Natural killer cell (primary cell): ENCODE data around the gene CMTM1. TPM values are rescaled to one million over a fixed set of nuclear protein-coding genes. Genes with fewer than 3 reads are reported as not detected.

Experiments used
- ATAC-seq, 3 donors: fragments of 150-1000 bp in 2 of 3; fragments of 200-7000 bp in 1 of 3; cut with Tn5 transposase; 1 replicate in 1 of 3; 2 replicates in 2 of 3; pipeline ENCODE4 v1.10.0; 2021; ENCODE audit warnings: mild to moderate bottlenecking in 2 of 3, moderate library complexity in 2 of 3
- DNase-seq, 2 donors: peaks; one replicate each; pipeline versions ENCODE4 v3.0.0 to v3.0.0-alpha.2; 2013 to 2021; ENCODE audit warnings: mixed read lengths in 1 of 2
- H3K27ac ChIP-seq: one replicate; pipeline ENCODE4 v1.5.1; 2013; ENCODE audit warnings: mild to moderate bottlenecking, low read length
- H3K27me3 ChIP-seq: one replicate; pipeline ENCODE4 v1.6.1; 2013; ENCODE audit warnings: low read length; ENCODE audit not compliant: control insufficient read depth, insufficient read depth
- H3K36me3 ChIP-seq: one replicate; pipeline ENCODE4 v1.6.1; 2013; ENCODE audit warnings: low read length; ENCODE audit not compliant: control insufficient read depth, insufficient read depth
- H3K4me1 ChIP-seq: one replicate; pipeline ENCODE4 v1.6.1; 2013; ENCODE audit warnings: low read length; ENCODE audit not compliant: control insufficient read depth, insufficient read depth
- H3K4me3 ChIP-seq: one replicate; pipeline ENCODE4 v1.5.1; 2013; ENCODE audit warnings: low read length
- H3K9me3 ChIP-seq: one replicate; pipeline ENCODE4 v1.6.1; 2013; ENCODE audit warnings: low read length; ENCODE audit not compliant: control insufficient read depth, insufficient read depth
- H3K27ac Mint-ChIP-seq, 2 donors: one replicate each; pipeline ENCODE4 v1.8.0; 2022; ENCODE audit warnings: mild to moderate bottlenecking in 2 of 2, mixed read lengths in 2 of 2, moderate library complexity in 1 of 2
- H3K27me3 Mint-ChIP-seq, 2 donors: one replicate each; pipeline ENCODE4 v1.8.0; 2022; ENCODE audit warnings: low read depth in 2 of 2, mixed read lengths in 2 of 2
- H3K36me3 Mint-ChIP-seq: one replicate; pipeline ENCODE4 v1.8.0; 2022; ENCODE audit warnings: mixed read lengths
- H3K4me1 Mint-ChIP-seq, 2 donors: one replicate each; pipeline ENCODE4 v1.8.0; 2022; ENCODE audit warnings: mixed read lengths in 2 of 2
- H3K4me3 Mint-ChIP-seq: one replicate; pipeline ENCODE4 v1.8.0; 2022; ENCODE audit warnings: mild to moderate bottlenecking, moderate library complexity, mixed read lengths
- H3K9me3 Mint-ChIP-seq, 2 donors: one replicate each; pipeline ENCODE4 v1.8.0; 2022; ENCODE audit warnings: mixed read lengths in 2 of 2
- CTCF ChIP-seq: fragments of 200-600 bp; IDR thresholded peaks from one replicate; pipeline ENCODE4 v1.8.0; 2022; ENCODE audit warnings: antibody characterized with exemption
- WGBS: methylation state at CpG from one replicate; pipeline ENCODE4 v1.1.7; 2013; ENCODE audit warnings: missing lambda C conversion rate; ENCODE audit not compliant: insufficient coverage; 5-methylcytosine and 5-hydroxymethylcytosine counted together
- intact Hi-C: fragments of 100-400 bp; cut with micrococcal nuclease; formaldehyde crosslinking; loops from one replicate; pipeline ENCODE4 v1.14.2; 2022
- total RNA-seq, 4 donors: library from RNA; stranded (reverse); fragments of 120-200 nt in 1 of 4; gene quantifications; one replicate each; pipeline versions ENCODE4 v1.2.3 to v1.2.4, GENCODE V29; 2013 to 2022

The CMTM1 gene
- 1 to 10 TPM; 4.4 to 8.5 (median 7.8) TPM for total RNA-seq
- 8.6 TPM for total RNA-seq (2013)

GRCh38 chr16:66566051-66566901 lies at the start of gene CMTM1:
Gene CMTM1, plus strand, starts transcription at chr16:66566439. Its CDS starts 75 bp downstream, at chr16:66566514.
- WGBS: 98% methylated on average over 54 of the region's 54 CpGs
- H3K9me3 Mint-ChIP-seq: no peaks in the 10 kb centered on the region
- peak within 1 kb of the TSS; percentile 66 to 67 for H3K27ac Mint-ChIP-seq
- no peak within 1 kb of the TSS for H3K4me3 ChIP-seq
- TF ChIP-seq CTCF: no peak
- no peak within 1 kb of the TSS for H3K27ac ChIP-seq
- no peaks in the 10 kb centered on the region for H3K27me3 ChIP-seq
- ATAC-seq: no peak
- no peak for DNase-seq
- no peaks in the 10 kb centered on the region for H3K27me3 Mint-ChIP-seq
- H3K36me3 ChIP-seq: peaks cover 39% of the 10 kb centered on the region
- intact Hi-C loops: no loop called here
- H3K9me3 ChIP-seq: no peaks in the 10 kb centered on the region
- H3K36me3 Mint-ChIP-seq: peaks cover 8% of the 10 kb centered on the region
- H3K4me3 Mint-ChIP-seq: no peak within 1 kb of the TSS
- H3K4me1 ChIP-seq: peaks cover 13% of the 10 kb centered on the region
- peaks cover 39 to 49% of the 10 kb centered on the region in 2 donors for H3K4me1 Mint-ChIP-seq

GRCh38 chr16:66516509-66516807 lies 49.8 kb upstream of the CMTM1 start:
- ATAC-seq (peak; percentile 16 to 27 (median 23)), DNase-seq (no peak)
- peaks cover 55 to 62% of the 10 kb centered on the region in 2 donors for H3K4me1 Mint-ChIP-seq
- H3K27me3 ChIP-seq: no peaks in the 10 kb centered on the region
- intact Hi-C loops: loop anchor here (1.0 to 5.0 kb wide), 3 partner anchors 34 to 71 kb away; partner anchors contain the start of gene TK2
- H3K27ac ChIP-seq: peak overlapping the region; percentile 94
- H3K9me3 Mint-ChIP-seq: no peaks in the 10 kb centered on the region
- peak overlapping the region; percentile 99 for H3K27ac Mint-ChIP-seq
- H3K27me3 Mint-ChIP-seq: no peaks in the 10 kb centered on the region
- no peaks in the 10 kb centered on the region for H3K36me3 ChIP-seq
- no peak for TF ChIP-seq CTCF
- 12% methylated on average over 8 of the region's 8 CpGs for WGBS
- no peaks in the 10 kb centered on the region for H3K36me3 Mint-ChIP-seq
- H3K9me3 ChIP-seq: no peaks in the 10 kb centered on the region
- H3K4me1 ChIP-seq: peaks cover 68% of the 10 kb centered on the region
- H3K4me3 ChIP-seq: no peak overlapping the region
- peak overlapping the region; percentile 78 for H3K4me3 Mint-ChIP-seq

GRCh38 chr16:66516808-66517585 lies 49.2 kb upstream of the CMTM1 start:
- Mint-ChIP-seq H3K4me3 (peak overlapping the region; percentile 88), H3K27me3 (no peaks in the 10 kb centered on the region), H3K9me3 (no peaks in the 10 kb centered on the region), H3K27ac (peak overlapping the region; percentile 99), H3K36me3 (no peaks in the 10 kb centered on the region), H3K4me1 (peaks cover 60 to 64% of the 10 kb centered on the region in 2 donors)
- no peaks in the 10 kb centered on the region for H3K36me3 ChIP-seq
- WGBS: 4% methylated on average over 14 of the region's 15 CpGs
- H3K4me3 ChIP-seq: peak overlapping the region; percentile 19
- H3K9me3 ChIP-seq: no peaks in the 10 kb centered on the region
- ATAC-seq (peak; percentile 89 to 95 (median 93)), DNase-seq (peak; percentile 75 to 86)
- H3K4me1 ChIP-seq: peaks cover 71% of the 10 kb centered on the region
- peak overlapping the region; percentile 94 for H3K27ac ChIP-seq
- intact Hi-C loops: loop anchor here (1.0 to 5.0 kb wide), 3 partner anchors 34 to 70 kb away; partner anchors contain the start of gene TK2
- no peak for TF ChIP-seq CTCF
- H3K27me3 ChIP-seq: no peaks in the 10 kb centered on the region
